ENCODE data around the gene FOXK1. TPM values are rescaled to one million over a fixed set of nuclear protein-coding genes. Genes with fewer than 3 reads are reported as not detected.
A peak's percentile ranks its signal among the peaks of the same experiment; 100 is the strongest.
"Not testable (repeated sequence)": the region's sequence is repeated elsewhere in the genome, so short reads cannot be mapped to it uniquely, and the experiment has no call there.

FOXK1 gene
- polyA plus RNA-seq, 12 donors: 11.8 to 92.4 (median 17.9) TPM

- peak; percentile 63 for DNase-seq
Observed at GRCh38 chr7:4799508-4800268, 117.6 kb downstream of the FOXK1 start.

DNA sequence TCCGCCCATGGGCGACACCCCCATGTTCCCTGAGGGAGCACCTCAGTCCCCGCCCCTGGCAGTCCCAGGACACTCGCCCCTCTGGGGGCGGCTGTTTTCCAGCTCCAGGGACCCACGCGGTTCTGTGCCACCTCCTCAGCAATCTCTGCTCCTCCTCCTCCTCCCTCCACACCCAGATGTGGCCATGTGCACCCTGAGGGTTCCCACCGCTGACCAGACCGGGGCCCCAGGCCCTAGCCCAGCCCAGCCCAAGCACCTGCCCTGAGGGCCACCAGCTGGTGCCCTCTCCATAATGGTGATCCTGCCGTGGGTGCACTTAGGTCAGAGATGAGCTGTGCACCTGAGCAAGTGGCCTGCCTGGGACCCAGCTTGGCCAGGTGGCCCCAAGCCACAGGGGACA is 118.4 kb downstream of the FOXK1 start:
- DNase-seq: no peak

DNA sequence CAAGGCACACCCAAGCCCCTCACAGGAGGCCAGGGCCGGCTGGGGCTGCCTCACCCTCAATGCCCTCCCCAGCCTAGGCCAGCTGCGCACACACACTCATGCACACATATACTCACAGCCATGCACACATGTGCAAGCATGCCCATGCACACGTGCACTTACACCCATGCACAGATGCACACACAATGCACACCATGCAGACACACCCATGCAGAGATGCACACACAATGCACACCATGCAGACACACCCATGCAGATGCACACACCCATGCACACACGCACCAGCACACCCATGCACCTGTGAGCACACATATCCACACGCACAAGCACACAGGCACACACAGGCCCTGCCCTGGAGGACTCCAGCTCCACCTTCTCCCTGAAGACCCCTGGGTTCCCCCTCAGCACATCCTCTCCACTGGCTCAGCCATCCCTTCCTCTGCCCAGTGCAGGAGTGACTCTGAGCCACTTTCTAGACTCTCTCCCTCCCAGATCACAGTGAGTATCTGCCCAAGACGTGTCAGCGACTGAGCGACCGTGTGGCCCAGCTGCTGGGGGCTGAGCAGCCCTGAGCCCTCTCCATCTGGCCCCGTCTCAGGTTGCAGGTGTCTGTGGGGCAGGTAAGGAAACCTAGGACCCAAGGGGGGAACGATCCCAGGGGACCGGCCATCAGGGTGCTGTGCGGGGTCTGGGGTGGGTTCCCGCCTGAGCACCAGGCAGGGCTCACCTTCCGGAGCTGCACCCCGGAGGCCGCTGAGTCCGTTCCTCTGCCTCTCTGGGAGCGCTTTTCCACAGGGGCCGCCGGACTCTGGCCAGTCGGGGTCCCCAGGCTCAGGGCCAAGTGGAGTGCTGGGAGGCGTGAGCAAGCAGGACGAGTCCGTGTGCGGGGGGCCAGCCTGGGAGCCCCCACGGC is 119.1 kb downstream of the FOXK1 start:
- no peak for DNase-seq

DNA sequence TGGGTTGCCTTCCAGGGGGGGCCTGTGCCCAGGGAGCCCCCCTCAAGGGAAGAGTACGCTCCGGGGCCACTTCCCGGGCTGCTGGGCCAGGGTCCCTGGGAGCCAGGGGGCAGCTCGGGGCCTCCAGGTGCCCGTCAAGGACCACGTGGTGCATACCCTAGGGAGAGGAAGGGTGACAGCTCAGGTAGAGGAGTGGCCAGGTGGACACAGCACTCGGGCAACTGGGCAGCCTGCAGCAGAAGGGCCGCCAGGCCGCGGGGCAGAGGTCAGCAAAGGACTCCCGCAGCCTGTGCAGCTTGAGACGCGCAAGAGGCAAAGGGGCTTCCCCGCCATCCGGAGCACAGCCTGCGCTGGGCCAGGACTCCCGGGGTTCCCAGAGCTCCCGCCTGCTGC is 119.7 kb downstream of the FOXK1 start:
- DNase-seq: no peak

DNA sequence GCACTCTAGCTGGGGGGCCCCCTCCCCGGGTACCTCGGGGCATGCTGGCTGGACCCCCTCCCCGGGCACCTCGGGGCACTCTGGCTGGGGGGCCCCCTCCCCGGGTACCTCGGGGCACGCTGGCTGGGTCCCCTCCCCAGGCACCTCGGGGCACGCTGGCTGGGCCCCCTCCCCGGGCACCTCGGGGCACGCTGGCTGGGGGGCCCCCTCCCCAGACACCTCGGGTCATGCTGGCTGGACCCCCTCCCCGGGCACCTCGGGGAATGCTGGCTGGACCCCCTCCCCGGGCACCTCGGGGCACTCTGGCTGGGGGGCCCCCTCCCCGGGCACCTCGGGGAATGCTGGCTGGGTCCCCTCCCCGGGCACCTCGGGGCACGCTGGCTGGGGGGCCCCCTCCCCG is 120.5 kb downstream of the FOXK1 start:
- not testable (repeated sequence) for DNase-seq

DNA sequence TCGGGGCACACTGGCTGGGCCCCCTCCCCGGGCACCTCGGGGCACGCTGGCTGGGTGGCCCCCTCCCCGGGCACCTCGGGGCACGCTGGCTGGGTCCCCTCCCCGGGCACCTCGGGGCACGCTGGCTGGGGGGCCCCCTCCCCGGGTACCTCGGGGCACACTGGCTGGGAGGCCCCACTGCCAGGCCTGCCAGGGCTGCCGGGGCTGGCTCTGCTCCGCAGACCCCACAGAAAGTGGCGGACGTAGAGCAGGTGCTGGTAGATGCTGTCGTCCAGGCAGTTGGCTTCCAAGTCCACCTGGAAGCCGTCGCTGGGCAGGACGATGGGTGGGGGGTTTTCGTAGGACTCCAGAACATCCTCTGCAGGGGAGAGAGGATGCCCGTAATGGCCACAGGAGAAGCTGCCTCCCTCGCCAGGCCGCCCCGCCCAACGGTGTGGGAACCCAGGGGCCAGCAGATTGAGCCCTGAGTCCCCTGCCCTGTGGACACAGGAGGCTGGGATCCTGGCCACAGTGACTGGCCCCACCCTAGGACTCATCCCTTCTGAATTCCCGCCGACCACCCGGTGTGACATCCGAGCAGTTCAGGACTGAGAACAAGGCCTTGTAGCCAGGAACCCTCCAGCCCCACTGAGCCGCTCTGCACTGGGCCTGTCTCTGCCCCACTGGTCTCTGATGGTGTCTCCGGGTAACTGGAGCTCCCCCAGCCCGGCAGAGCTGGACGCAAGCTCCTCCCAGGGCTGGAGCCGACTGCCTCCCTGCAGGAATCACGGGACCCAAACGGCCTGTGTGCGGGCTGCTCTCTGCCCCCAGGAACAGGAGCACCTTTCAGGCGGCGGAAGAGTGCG is 121.5 kb downstream of the FOXK1 start:
- no peak for DNase-seq

DNA sequence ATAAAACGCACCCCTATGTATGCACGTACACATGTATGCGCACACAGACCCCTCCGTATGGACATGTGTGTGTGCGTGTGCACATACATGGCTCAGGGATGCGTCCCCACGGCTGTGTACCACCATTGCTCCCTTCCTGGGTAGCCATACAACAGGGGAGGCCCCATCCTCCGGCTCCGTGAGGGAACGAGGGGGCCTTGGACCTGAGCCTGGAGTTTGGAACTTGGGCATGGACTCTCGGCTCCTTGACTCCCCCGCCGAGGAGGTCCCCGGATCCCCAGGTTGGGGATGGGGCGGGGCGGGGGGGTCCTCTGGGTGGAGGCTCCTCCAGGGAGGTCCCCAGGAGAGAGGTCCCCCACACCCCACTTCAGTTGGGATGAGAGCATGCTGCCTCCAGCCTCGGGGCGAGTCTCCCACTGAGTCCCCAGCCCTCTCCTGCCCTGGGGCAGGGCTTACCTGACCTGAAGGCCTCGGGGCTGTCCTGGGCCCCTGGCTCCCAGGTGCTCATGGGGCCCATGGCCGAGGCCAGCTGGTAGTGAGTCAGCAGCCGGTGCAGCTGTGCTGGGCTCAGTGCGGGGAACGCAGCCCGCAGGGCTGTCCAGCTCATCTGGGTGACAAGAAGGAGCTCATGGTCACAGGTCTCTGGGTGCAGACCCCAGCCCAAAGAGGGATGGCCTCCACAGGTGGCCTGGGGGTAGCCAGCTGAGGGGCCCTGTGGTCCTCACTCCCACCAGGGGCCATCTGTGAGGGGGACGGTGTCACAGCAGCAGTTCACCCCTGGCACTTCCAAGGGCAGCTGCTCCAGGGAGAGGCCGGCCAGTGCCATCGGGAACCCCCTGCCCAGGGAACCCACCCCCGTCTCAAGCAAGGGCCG is 123.3 kb downstream of the FOXK1 start:
- DNase-seq: no peak

GRCh38 chr7:4805984-4806300 is 123.8 kb downstream of the FOXK1 start:
- no peak for DNase-seq

GRCh38 chr7:4806983-4807597 is 125.0 kb downstream of the FOXK1 start:
- DNase-seq: no peak

DNA sequence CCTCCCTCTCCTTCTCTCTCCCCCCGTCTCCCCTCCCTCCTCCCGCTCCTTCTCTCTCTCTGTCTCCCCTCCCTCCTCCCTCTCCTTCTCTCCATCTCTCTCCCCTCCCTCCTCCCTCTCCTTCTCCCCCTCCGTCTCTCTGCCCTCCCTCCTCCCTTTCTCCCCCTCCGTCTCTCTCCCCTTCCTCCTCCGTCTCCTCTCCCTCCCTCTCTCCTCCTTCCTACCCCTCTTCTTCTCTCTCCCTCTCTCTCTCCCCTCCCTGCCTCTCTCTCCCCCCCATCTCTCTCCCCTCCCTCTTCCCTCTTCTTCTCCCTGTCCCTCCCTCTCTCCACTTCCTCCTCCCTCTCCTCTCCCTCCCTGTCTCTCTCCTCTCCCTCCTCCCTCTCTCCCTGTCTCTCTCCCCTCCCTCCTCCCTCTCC is 125.5 kb downstream of the FOXK1 start:
- DNase-seq: no peak

DNA sequence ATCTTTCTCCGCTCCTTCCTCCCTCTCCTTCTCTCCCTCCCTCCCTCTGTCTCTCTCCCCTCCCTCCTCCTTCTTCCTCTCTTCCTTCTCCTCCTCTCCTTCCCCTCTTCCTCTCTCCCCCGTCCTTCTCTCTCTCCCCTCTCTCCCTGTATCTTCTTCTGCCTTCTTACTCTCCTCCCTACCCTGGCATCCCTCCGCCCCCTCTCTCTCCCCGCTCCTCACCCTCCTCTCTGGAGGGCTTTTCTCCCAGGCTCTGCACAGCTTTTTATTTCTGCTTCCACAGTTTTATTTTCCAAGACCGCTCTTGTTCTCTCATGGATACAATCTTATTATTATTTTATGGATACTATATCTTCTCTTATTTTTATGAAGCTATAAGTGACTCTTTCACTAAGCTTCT is 125.9 kb downstream of the FOXK1 start:
- no peak for DNase-seq

DNA sequence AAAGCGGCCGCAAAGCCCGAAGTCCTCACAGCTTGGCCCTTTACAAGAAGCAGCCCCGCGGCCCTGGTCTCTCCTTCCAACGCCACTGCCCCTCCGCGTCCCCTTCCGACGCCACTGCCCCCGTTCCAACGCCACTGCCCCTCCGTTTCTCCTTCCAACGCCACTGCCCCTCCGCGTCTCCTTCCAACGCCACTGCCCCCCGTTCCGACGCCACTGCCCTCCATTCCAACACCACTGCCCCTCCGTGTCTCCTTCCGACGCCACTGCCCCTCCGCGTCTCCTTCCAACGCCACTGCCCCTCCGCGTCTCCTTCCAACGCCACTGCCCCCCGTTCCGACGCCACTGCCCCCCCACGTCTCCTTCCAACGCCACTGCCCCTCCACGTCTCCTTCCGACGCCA is 126.5 kb downstream of the FOXK1 start:
- DNase-seq: no peak

- DNase-seq: no peak
Observed at GRCh38 chr7:4809091-4809591, 127.0 kb downstream of the FOXK1 start.

- DNase-seq: no peak
Observed at GRCh38 chr7:4809666-4810065, 127.6 kb downstream of the FOXK1 start.

DNA sequence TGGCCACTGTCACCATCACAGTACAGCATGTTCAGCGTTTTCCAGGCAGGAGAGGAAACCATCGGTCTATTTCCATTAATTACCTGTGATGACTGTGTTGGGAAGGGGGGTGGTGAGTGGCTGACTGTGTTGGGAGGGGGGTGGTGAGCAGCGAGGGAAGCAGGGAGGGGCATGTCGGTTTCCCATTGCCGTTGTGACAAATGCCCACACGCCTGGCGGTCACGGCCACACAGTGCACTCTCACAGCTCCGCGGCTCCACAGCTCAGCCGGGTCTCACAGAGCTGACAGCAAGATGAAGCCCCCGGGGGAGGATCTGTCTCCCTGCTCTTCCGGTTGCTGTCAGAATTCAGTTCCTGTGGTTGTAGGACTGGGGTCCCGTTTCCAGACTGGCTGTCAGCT is 132.3 kb downstream of the FOXK1 start:
- no peak for DNase-seq

- no peak for DNase-seq
Observed at GRCh38 chr7:4815121-4815520, 133.0 kb downstream of the FOXK1 start.

DNA sequence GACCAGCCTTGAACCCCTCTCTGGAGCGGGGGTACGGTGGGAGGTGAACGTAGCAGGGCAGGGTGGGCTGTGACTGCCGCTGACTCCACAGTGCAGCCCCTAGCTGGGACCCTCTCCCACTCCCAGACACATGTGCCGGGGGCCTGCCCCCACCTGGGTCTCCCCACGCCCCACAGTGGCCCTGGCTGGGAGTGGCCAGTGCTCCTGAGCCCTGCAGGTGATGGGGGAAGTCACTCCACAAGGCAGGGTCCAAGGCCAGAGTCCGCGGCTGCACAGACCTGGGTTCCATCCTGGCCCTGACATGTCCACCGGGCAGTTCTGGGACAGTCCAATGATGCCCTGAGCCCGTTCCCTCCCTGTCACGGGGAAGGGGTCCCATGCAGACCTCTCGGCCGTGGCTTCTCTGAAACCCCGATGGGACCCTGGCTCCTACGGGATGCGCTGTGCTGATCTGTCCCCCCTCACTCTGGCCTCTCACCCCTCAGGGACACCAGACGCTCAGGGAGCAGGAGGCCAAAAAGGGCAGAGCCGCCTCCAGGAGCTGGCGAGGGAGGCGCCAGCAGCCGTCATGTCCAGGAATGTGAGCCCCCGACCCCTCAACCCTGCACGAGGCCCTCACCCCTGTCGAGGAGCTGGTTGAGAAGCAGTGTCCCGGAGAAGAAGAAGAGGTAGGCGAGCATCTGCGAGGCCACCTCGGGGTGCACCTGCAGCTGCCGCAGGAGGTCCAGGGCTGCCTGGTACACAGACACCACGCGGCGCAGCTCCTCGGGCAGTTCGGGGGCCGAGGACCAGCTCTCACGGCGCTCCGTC is 133.7 kb downstream of the FOXK1 start:
- no peak for DNase-seq

GRCh38 chr7:4816419-4817080 is 134.5 kb downstream of the FOXK1 start:
- no peak for DNase-seq

All from muscle of arm (tissue), 12 donors.